ENCODE results near the gene MTOR. TPM values are rescaled to one million over a fixed set of nuclear protein-coding genes. Genes with fewer than 3 reads are reported as not detected.

Gene MTOR
- total and polyA plus RNA-seq, 9 donors: 11.7 to 32.4 (median 21.3) TPM

DNA sequence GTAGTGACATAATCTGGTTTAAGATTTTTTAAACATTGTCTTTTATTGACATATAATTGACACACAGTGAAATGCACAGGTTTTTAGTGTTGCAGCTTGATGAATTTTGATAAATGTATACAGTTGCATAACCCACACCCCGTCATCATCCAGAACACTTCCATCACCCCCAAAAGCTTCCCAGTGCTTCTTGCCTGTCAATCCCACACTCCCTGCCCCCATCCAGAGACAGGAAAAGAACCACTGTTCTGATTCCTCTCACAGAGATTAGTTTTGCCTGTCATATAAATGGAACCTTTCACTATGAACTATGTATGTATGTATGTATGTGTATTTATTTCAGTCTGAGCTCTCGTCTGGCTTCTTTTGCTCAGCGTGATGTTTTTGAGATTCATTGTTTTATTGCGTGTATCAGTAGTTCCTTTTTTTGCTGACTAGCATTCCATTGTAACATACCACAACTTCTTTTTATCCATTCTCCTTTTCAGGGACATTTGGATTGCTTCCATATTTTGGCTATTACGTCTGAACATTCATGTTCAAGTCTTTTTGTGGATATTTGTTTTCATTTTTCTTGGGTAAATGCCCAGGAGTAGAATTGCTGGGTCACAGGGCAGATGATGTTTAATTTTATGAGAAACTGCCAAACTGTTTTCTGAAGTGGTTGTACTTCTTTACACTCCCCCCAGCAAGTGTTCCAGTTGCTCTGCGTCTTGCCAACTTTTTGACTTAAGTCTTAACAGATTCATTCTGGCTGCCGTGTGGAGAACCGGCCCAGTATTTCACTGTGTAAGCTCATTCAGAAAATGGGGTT, 19.4 kb upstream of the MTOR start:
- Histone ChIP-seq H3K27ac (no peak overlapping the region), H3K27me3 (no peaks in the 10 kb centered on the region), H3K9me3 (no peaks in the 10 kb centered on the region), H3K36me3 (no peaks in the 10 kb centered on the region), H3K4me1 (ENCODE audit: insufficient read depth) (peaks cover 3% of the 10 kb centered on the region), H3K4me3 (no peak overlapping the region)
- intact Hi-C loops (cut with DNase I): no loop called here
- peak in 4 of 5 donors; percentile 46 to 57 (median 48) for DNase-seq
- TF ChIP-seq, protein P1, sequence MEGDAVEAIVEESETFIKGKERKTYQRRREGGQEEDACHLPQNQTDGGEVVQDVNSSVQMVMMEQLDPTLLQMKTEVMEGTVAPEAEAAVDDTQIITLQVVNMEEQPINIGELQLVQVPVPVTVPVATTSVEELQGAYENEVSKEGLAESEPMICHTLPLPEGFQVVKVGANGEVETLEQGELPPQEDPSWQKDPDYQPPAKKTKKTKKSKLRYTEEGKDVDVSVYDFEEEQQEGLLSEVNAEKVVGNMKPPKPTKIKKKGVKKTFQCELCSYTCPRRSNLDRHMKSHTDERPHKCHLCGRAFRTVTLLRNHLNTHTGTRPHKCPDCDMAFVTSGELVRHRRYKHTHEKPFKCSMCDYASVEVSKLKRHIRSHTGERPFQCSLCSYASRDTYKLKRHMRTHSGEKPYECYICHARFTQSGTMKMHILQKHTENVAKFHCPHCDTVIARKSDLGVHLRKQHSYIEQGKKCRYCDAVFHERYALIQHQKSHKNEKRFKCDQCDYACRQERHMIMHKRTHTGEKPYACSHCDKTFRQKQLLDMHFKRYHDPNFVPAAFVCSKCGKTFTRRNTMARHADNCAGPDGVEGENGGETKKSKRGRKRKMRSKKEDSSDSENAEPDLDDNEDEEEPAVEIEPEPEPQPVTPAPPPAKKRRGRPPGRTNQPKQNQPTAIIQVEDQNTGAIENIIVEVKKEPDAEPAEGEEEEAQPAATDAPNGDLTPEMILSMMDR (IDR thresholded peaks at IDR 0.05): no peak
- no peak for TF ChIP-seq EP300 (IDR thresholded peaks at IDR 0.05)
- no peak for TF ChIP-seq POLR2A (IDR thresholded peaks at IDR 0.05)
- WGBS, 3 donors: 19 to 21% (median 21%) methylated on average over 8 of the region's 8 CpGs

DNA sequence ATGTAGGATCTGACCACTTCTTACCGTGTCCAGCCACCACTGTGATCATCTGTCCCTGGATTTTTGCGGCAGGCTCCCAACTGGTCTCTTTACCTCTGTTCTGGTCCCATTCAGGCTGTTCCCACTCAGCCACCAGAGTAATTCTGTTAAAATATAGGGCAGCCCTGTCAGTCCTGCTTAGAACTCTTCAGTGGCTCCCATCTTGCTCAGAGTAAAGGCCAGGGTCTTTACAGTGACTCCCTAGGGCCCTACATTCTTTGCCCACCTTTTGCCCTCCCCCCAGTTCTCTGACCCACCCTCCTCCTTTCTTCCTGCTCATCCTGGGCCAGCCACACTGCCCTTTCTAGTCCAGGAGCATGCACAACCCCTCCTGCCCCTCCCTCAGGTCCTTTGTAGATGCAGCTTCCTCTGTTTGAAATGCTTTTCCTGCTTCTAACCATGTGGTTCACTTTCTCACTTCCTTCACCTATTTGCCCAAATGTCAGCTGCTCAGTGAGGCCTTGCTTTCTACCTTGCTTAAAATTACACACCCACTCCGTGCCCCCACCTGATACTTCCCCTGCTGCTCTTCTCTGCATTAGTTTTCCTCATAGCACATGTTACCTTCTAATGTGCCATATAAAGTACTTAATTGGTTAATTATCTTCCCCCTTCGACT, 18.5 kb upstream of the MTOR start:
- Histone ChIP-seq H3K36me3 (no peaks in the 10 kb centered on the region), H3K27me3 (no peaks in the 10 kb centered on the region), H3K4me1 (ENCODE audit: insufficient read depth) (peaks cover 6% of the 10 kb centered on the region), H3K27ac (no peak overlapping the region), H3K9me3 (no peaks in the 10 kb centered on the region), H3K4me3 (no peak overlapping the region)
- WGBS, 3 donors: 82 to 85% (median 85%) methylated on average over 4 of the region's 4 CpGs
- no peak for TF ChIP-seq POLR2A (IDR thresholded peaks at IDR 0.05)
- no peak for TF ChIP-seq EP300 (IDR thresholded peaks at IDR 0.05)
- TF ChIP-seq, protein P1 (IDR thresholded peaks at IDR 0.05): no peak
- no peak for DNase-seq
- intact Hi-C loops (cut with DNase I): no loop called here

- Histone ChIP-seq H3K36me3 (no peaks in the 10 kb centered on the region), H3K9me3 (no peaks in the 10 kb centered on the region), H3K4me3 (no peak overlapping the region), H3K27me3 (no peaks in the 10 kb centered on the region), H3K27ac (no peak overlapping the region), H3K4me1 (ENCODE audit: insufficient read depth) (peaks cover 8% of the 10 kb centered on the region)
- WGBS, 3 donors: 95 to 100% (median 100%) methylated on average over 1 of the region's 1 CpG
- intact Hi-C loops (cut with DNase I): no loop called here
- DNase-seq: no peak
- TF ChIP-seq EP300 (IDR thresholded peaks at IDR 0.05) (no peak), POLR2A (IDR thresholded peaks at IDR 0.05) (no peak)
- TF ChIP-seq, protein P1 (IDR thresholded peaks at IDR 0.05): no peak
These were observed 17.3 kb upstream of the MTOR start for GRCh38 chr1:11279630-11280029.

- H3K27me3 ChIP-seq: no peaks in the 10 kb centered on the region
- WGBS, 3 donors: 86 to 92% (median 90%) methylated on average over 5 of the region's 5 CpGs
- no peaks in the 10 kb centered on the region for H3K36me3 ChIP-seq
- no peaks in the 10 kb centered on the region for H3K9me3 ChIP-seq
- intact Hi-C loops (cut with DNase I): no loop called here
- no peak for DNase-seq
- no peak overlapping the region for H3K4me3 ChIP-seq
- H3K4me1 ChIP-seq (ENCODE audit: insufficient read depth): peaks cover 9% of the 10 kb centered on the region
- no peak overlapping the region for H3K27ac ChIP-seq
- TF ChIP-seq POLR2A (IDR thresholded peaks at IDR 0.05) (no peak), EP300 (IDR thresholded peaks at IDR 0.05) (no peak)
- TF ChIP-seq, protein P1 (IDR thresholded peaks at IDR 0.05): no peak
These were observed 16.8 kb upstream of the MTOR start for GRCh38 chr1:11279152-11279551.

Data from ovary (tissue), 9 donors.